GM21825 (cell line): ENCODE results near the gene ANKRD40CL.
"Not testable (repeated sequence)": the region's sequence is repeated elsewhere in the genome, so short reads cannot be mapped to it uniquely, and the experiment has no call there.

Experiments
- ATAC-seq: cut with Tn5 transposase; IDR thresholded peaks from one replicate; pipeline ENCODE4 v1.9.1; 2021; ENCODE audit warnings: mild to moderate bottlenecking, moderate library complexity; ENCODE audit not compliant: unreplicated experiment

The ANKRD40CL gene

DNA sequence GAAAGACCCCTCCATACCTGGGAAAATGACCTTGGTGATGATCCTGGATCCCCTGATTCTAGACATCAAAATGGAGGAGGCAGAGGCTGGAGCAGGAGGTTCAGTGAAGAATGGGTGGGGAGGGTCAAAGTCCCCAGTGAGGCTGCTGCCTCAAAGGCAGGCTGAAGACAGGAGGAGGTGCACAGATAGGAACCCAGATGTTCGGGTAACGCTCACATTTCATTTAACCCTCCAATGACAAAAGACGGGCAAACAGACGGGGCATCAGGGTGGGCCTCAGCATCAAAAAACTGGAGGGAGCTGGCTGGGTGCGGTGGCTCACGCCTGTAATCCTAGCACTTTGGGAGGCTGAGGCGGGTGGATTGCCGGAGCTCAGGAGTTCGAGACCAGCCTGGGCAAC, at the start of gene ANKRD40CL:
Gene ANKRD40CL, minus strand, starts transcription at position 73 of the 400 bp plus-strand sequence. CDS start 605 bp downstream, outside the sequence.
- ATAC-seq, result no peak

GRCh38 chr17:50816271-50816670, 49.0 kb upstream of the ANKRD40CL start:
- no peak for ATAC-seq

DNA sequence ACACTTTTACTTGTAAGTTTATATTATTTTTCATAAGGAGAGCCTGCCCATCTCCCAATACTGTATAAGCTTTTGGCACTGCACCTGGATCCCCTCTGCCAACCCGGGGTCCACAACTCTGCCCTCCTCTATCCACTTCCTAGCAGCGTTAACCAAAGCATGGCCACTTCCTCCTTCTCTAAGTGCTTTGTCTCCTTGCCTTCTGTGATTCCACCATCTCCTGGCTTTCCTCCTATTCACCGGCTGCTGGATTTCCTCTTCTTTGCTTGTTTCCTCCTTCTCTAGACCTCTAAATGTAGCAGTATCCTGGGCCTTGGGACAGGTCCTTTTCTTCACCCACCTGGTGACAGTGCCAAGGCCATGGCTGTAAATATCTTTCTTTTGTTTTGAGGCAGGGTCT, 48.1 kb upstream of the ANKRD40CL start:
- ATAC-seq, result no peak

- no peak for ATAC-seq
Measured at GRCh38 chr17:50813583-50813982, 46.3 kb upstream of the ANKRD40CL start.

GRCh38 chr17:50808888-50809287, 41.6 kb upstream of the ANKRD40CL start:
- ATAC-seq, result no peak

DNA sequence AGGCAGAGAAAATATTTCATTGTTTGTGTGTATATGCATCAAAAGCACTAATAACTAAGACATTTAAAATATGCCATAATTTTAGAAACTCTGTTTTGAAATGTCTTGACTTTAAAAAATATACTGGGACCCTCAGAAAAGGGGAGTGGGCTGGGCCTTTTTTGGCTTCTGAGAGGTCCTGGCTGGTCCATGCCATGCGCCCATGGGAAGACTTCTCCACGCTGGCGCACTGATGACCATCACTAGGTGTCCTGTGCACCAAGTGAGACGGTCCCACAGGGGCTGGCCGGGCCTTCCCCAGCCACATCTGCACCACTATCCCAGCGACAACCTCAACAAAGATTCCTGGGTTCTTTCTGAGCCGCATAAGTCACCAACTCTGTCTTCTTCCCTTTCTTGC, 41.1 kb upstream of the ANKRD40CL start:
- no peak for ATAC-seq

- ATAC-seq, result no peak
Measured at GRCh38 chr17:50807675-50808074, 40.4 kb upstream of the ANKRD40CL start.

GRCh38 chr17:50807009-50807408, 39.7 kb upstream of the ANKRD40CL start:
- ATAC-seq, result no peak

DNA sequence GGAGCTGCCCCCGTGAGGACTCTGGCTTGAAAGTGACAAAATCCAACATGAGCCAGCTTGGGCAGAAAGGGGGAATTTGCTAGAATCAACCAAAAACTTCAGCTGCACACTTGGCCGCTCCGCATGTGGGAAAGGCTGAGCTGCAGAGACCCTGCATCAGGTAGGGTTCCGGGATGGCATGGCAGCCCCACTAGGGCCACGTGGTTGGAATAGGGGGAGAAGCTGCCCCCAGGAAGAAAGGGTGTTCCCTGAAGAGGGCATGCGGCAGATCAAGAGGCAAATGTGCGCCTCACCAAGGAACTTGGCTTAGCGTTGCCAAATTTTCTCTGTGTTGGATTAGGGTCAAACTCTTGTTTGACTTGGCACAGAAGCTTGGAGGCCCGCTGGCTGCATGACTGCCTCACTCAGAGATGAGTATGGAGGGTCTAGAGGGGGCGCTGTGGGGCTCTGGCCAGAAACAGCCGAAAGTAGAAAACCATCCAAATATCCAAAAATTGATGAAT, 38.9 kb upstream of the ANKRD40CL start:
- no peak for ATAC-seq

GRCh38 chr17:50805486-50805885, 38.2 kb upstream of the ANKRD40CL start:
- ATAC-seq, result no peak

DNA sequence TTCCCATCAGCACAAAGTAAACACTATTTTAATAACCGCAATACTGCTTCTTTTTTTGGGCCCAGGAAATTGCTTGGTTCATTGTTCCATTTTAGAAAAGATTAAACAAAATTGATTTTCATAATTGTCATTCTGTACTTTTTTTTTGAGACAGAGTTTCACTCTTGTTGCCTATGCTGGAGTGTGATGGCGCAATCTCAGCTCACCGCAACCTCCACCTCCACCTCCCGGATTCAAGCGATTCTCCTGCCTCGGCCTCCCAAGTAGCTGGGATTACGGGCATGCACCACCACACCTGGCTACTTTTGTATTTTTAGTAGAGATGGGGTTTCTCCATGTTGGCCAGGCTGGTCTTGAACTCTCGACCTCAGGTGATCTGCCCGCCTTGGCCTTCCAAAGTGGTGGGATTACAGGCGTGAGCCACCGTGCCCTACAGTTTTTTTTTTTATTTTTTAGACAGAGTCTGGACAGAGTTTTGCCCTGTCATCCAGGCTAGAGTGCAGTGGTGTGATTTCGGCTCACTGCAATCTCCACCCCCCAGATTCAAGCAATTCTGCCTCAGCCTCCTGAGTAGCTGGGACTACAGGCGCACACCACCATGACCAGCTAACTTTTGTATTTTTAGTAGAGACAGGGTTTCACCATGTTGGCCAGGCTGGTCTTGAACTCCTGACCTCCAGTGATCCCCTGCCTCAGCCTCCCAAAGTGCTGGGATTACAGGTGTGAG, 37.6 kb upstream of the ANKRD40CL start:
- ATAC-seq, result not testable (repeated sequence)

DNA sequence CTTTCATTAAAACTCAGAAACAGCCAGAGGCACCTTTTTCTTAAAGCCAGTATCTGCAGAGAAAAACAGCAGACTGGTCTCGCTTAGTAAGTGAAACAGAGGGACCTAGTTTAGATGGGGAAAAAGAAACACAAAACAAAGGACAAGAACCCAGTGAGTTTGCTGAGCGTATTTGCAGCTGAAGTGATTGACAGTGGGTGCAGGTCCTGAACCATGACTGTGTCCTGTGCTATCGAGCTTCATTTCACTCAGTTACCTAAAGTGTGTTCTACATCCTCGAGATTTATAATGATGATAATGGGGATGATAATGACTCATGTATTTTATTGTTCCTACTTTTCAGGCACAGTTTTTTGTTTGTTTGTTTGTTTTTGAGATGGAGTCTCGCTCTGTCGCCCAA, 36.4 kb upstream of the ANKRD40CL start:
- ATAC-seq, result no peak

DNA sequence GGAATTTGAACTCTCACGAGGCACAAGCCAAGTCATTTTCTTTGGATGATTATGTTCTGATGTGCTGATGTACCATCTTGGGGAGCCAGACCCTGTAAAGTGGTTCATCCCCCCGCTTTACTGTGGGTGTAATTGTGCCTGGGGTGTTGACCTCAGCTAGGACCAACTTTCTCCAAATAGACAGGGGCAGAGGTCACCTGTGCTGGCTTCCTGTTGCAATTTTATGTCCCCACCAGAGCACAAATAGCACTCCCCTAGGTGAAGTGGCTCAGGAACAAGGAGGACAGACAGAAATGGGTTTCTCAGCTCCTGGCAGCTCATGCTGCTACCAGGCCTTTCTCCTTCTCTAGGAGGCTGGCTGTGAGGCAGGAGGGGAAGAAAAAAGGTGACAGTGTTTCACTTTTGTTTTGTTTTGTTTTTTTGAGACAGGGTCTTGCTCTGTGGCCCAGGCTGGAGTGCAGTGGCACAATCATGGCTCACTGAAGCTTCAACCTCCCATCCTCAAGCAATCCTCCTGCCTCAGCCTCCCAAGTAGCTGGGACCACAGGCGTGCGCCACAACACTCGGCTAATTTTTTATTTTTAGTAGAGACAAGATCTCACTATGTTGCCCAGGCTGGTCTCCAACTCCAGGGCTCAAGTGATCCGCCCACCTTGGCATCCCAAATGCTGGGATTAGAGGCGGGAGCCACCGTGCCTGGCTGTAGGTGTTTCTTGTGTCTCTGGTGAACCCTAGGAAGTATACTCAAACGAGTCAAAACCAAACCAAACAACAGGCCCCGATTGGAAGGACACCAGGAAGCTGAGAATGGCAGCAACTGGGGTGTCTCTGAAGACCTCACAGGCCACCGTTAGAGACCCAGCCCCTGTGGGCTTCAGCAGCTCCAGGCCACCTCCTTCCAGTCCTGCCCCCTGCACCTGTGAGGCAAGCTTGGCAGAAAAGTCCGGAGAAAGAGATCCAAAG, 35.6 kb upstream of the ANKRD40CL start:
- no peak for ATAC-seq

- no peak for ATAC-seq
Measured at GRCh38 chr17:50800196-50800700, 32.9 kb upstream of the ANKRD40CL start.

GRCh38 chr17:50799582-50799981, 32.3 kb upstream of the ANKRD40CL start:
- no peak for ATAC-seq

- no peak for ATAC-seq
Measured at GRCh38 chr17:50798424-50799288, 31.3 kb upstream of the ANKRD40CL start.

DNA sequence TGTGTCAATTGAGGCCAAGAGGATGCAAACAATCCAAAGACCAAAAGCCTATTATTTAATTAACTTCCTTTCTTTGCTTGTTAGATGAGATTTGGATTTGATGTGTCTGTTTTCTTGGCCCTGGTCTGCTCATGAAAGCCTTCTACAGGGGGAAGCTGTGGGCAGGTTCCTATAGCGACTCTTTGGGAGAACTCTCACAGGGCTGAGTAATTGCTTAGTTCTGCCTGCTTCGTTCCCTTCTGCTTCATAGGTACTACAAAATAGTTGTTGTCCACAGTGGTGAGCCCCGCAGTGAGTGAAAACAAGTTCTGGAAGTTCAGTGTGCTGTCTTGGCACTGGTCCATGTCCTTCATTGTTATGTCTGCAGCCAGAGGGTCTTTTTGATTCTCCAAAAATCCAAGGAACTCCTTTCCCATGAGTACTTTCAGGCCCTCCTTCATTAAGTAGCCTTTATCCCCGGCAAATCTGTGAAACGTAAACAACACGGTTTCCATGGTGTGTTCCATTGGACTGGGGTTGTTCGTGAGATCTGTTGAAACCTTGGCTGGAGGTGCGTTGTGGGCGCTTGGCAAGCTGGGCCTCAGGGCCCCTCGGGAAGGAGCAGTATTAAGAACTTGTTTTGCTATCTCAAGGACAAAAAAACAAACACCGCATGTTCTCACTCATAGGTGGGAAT, 30.0 kb upstream of the ANKRD40CL start:
- no peak for ATAC-seq

GRCh38 chr17:50794361-50794760, 27.0 kb upstream of the ANKRD40CL start:
- no peak for ATAC-seq

GRCh38 chr17:50793007-50793406, 25.7 kb upstream of the ANKRD40CL start:
- no peak for ATAC-seq

GRCh38 chr17:50792132-50792531, 24.8 kb upstream of the ANKRD40CL start:
- ATAC-seq, result no peak
